GM19023 (cell line): ENCODE measurements around the gene SPTB.

Source experiments
- ATAC-seq: cut with Tn5 transposase; IDR thresholded peaks from one replicate; pipeline ENCODE4 v1.9.1; 2021; ENCODE audit warnings: mild to moderate bottlenecking, moderate library complexity; ENCODE audit not compliant: unreplicated experiment

SPTB gene

DNA sequence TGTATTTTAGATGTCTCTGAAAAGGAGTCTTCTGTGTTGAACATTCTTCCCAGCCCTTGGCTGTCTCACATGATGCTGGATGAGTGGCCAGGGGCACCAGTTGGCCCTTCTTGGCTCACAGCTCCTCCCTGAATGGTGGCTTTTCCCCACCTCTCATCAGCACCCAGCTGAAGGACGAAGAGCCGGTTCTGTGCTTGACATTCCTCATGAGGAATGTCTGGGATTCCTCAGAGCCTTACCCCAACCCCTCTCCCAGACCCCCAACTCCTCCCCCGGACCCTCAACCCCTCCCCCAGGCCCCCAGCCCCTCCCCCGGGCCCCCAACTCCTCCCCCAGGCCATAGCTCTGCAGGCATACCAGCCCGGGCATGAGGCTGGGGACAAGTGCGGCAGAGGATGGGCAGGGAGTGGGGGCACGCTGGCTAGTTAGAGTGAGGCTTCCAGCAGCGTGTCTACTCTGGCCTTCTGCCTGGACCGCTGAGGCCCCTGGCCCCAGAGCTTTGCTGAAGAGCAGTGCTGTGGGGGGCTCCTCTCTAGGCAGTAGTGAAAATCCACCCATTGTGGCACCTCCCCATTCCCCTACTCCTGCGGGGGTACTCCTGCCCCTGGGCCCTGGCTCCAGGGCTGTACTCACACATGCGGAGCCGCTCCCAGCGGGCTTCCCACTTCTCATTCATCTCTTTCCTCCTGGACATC, 111.2 kb downstream of the SPTB start:
- no peak for ATAC-seq

DNA sequence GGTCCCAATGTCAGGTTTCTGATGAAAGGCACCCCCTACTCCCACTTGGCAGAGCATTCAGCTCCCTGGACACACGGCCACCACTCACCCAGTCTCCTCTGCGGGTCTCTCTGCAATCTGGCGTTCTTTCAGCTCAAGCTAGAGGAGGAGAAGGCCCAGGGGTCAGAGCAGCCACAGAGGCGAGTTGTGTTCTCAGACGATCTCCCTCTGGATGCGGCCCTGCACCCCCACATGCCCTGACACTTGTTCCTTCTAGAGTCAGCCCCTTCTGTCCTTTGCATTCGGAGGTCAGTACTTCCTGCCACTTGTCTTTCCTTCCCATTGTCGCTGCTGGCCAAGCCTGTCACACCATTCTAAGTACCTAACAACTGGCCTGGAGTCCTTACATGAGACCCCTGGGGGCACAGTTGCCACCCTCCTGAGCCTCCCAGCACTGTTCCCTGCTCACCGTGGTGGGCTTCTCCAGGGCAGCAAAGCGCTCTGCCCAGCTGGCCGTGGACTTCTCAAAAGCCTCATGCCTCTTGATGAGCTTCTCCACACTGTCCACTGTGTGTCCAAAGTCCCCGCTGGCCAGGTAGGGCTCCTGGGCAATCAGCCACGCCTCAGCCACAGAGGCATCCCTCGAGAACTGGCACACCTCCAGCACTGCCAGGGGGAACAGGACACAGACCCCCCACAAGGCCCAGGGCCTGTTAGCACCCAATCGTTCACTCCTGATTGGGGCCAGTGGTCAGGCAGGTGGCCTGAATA, 112.3 kb downstream of the SPTB start:
- no peak for ATAC-seq

DNA sequence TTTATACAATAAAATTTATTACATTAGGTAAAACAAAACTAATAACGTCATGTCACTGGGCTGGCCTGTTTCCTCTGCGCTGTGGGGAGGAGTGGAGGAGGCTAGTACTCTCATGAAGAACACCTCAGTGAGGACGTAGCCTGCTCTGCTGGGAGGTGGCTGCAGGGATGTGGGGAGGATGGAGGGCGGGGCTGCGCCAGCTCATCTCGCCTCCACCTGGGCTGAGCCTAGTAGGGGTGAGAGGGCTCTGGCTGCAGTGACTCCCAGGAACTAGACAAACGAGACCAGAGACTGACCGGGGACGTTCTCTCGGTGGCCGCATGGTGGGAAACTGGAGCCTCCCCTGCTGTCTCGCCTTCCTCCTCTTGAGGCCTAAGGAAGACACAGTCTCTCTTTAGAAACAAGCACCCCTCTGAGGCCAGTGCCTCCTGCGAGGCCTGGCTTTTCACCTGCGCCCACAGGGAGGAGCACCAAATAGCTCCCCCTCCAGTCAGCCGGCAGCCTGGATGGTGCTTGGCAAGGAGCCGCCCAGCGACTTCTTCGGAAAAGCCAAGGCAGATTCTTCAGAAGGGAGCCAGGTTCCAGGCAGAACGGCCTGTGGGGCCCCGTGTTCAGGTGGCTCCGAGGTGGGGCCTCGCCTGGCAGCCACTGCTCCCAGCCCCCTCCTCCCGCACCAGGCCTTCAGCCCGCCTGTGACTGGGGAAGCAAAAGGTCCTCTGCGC, 113.1 kb downstream of the SPTB start:
- no peak for ATAC-seq

DNA sequence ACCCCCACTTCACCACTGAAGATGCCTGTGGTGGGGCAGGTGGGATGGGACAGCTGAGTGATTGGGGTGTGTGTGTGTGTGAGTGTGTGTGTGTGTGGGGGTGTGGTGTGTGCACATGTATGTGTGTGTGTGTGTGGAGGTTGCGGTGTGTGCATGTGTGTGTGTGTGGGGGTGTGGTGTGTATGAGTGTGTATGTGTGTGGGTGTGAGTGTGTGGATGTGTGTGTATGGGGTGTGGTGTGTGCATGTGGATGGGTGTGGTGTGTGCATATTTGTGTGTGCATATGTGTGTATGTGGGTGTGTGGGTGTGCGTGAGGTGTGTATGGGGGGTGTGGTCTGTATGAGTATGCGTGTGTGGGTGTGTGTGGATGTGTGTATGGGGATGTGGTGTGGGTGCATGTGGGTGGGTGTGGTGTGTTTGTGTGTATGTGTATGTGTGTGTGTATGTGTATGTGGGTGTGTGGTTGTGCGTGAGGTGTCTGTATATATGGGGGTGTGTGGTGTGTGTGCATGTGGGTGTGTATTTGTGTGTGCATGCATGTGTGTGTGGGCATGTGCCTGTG, 113.9 kb downstream of the SPTB start:
- ATAC-seq: no peak

DNA sequence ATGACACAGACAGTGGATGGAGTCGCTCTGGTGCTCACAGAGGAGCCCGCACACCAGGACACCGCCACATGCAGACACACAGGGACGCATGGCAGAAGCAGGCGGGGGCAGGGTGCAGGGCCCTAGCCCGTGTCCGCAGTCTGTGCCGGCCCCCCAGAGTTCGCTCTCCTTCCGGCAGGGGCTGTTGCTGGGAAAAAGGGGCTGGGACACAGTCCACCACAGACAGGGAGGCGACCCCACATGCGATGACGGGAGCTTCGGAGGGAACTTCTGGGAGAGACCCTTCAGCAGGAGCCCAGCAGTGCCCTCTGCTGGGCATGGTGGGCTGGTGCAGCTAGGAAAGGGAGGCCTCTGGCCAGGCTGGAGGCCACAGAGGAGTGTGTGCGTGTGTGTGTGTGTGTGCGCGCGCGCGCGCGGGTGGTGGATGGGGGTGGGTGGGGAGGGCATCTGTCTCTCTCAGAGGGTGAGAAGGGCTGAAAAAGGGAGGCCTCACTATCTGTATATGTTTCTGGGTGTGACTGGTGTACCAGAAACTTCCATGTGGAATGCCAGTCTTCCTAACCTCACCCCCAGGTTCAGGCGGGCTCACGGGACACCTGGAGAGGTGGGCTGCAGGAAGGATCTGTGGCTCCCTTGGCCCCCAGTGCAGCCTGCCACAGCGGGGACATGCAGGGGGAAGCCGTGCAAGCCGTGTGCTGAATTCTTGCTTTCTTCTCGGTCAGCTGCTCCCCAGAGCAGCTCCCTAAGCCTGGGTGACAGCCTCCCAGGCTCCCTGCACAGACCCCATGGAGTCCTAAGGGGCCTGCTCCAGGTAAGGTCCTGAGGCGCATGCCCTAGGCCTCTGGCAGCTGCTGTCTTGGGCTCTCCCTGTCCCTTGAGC, 114.8 kb downstream of the SPTB start:
- peak; percentile 51 for ATAC-seq

DNA sequence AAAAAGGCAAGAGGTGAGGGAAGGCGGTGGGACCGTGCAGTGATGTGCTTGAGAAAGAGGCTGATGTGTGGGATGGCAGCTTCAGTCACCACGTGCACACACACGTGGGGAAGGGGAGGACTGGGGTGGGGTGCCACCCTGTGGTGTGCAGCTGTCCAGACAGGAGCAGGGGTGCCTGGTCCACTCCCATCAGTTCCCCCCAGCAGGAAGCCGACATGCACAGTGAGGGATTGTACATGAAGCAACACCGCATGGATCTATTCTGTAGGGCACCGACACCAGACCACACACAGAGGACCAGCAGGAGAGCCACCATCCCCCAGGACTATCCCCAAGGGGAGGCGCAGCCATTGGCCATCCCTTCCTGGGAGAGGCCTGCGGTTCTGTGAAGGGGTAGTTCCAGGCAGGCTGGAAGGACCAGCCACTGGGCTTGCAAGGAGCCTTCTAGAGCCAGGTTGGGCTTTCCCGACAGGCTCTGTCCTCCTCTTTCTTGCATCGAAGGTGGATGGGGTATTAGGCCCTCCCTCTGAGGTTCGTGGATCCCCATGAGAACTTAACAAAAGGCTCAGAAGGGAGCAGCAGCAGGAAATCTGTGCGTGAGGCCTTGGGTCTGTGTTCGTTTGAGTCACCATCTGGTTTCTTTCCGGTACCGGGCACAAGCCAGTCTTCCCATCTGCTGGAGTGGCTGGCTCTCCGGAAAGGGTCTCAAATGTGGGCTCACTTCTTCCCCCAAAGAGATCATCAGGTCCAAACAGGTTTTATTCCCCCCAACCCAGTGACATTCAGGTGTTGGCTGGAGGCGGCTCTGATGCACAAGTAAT, 115.7 kb downstream of the SPTB start:
- no peak for ATAC-seq

DNA sequence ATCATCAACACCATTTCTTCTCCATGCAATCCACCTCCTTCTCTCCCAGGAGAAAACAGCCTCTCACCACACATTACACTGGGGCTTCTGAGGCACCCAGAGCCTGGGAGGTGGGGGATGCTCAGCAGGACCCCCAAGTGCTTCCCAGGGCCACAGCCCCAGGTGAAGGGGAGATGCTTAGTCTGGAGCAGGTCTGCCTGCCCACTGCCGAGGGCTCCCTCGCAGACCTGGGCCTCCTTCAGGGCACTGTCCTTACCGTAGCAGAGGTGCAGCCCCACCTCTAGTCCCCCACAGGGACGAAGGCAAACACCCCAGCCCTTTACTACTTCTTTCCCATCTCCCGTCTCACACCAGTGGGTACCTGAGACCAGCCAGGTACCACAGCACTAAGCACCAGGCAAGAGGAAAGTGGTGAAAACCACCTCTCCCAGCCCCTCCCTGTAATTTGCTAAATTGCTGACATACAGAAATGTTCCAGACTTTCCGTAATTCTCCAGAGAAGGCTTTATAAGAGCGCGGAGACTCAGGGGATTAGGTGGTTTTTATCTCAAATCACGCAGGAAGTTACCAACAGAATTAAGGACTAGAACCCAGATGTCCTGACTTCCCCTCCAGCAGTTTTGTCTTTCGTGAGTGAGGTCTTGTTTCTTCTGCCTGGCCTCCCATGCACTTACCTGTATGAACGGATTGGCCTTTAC, 116.5 kb downstream of the SPTB start:
- no peak for ATAC-seq

DNA sequence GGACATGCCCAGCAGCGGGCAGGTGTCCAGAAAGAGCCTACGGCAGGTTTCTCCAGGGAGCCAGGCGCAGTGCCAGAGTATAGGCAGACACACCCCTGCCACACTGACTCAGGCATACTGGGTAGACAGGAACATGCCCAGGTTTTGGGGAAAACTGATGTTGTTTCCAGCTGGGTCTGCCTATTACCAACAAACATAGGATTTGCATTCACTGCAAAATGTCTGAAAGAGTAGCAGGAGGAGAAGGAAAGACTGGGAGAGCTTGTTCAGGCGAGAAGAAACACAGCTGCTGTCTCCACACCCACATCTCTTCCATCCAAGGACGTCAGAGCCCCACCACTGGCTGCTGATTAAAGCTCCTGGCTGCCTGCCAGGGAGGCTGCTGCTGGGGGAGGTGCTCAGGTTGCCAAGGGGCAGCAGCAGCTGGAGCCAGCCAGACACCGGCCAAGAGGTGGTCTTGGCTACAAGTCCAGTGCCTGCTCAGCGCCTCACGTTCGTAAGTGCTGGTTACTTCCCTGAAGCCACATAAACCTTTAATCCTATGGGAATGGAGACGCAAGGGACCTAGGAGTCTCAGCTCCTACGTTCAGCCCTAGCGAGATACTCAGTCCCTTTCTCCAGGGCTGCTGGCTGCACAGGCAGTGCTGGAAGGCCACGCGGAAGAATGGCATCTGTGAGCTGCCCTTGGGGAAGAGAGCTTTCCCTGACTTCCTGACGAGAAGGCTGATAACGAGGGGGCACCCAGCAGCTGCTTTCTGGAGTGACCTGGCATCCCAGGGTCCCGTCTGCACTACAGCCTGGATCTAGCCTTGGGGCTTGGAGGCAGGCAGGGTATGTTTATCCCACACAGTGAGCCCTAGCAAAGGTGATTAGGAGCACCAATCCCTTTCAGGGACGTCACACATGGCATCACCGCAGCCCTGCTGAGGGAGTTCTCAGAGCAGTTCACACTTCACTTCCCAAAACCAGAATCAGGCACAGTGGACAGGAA, 117.4 kb downstream of the SPTB start:
- no peak for ATAC-seq

DNA sequence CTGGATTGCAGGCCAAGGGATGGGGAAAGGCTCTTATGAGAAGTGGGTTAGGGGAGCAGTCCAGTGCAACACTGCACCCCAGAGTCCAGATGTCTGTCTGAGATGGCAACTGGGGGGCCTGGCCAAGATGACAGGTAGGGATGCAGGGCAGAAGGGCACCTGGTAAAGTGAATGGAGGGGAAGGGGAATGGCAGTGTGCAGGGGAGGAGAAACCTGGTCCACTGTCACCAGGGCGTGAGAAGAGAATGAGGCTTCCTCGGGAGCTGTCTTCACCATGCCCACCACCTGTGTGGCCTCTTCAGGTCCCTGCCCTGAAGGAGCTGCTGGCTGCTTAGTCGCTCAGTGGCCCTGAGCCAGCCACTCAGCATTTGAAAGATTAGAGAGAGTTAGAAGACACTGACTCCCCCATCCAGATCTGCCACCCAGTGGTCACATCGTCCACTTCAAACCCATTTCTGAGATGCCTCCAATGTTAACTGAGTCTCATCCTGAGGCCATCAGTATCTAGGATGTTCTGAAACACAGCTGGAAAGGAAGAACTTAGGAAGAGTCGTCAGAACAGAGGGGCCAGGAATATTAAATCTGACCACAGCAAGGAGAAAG, 118.2 kb downstream of the SPTB start:
- ATAC-seq: no peak

DNA sequence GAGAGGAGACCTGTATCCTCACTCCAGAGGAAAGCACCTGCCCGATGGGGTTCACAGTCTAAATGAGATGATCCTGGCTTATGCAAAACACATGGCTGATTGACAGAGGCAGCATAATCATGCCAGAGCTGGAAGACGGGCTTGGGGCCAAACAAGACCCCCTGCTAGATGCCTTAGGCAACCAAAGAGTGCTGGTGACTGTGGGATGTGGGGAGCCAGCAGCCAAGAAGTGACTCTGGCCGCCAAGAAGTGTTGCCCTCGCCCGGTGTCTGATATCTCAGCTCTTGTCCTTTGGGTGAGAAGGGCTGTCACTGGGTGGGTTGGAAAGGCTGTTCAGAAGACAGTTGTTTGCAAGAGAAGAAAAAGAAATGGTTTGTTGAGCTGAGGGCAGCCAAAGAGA, 118.8 kb downstream of the SPTB start:
- no peak for ATAC-seq

DNA sequence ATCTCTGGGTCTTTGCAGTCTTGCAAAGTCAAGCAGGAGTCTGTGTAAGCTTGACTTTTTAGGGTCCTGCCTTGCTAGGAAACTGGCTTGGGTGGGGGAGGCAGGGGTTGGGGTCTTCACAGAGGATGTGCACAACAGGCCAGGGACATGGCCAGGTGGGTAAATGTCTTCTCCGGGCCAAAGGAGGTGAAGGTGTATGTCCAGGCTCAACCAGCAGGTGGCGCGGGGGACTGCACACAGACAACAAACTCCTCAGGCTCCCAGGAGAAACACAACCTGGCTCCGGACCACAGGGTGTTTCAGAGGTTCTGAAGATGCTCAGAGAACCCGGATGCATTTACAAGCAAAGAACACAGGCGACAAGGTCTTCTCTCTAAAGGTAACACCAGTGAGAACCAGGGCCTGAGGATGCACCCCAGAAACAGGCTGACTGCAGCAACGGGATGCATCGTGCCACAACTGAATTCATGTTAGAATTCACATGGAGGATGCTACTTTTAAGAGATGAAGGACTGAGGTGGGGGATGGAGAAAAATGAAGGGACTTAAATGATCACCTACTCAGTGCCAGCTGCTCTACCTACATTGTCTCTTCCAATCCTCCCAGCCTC, 119.5 kb downstream of the SPTB start:
- ATAC-seq: no peak

DNA sequence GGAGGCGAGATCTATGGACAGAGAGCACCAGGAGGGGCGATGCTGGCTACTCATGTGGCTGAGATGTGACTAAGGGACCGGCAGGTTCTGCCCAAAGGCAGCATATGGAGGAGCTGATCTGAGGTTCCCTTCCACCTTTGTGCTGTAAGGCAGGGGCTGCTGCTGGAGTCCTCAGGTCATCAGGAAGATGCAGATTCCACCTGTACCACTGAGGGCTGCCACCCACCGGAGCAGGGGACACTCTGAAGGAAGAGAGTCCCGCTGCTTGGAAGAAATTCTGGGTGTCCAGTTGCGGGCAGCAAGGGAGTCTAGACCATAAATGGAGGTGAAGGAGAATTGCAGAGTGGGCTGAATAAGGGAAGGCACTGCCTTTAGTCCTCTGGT, 120.2 kb downstream of the SPTB start:
- no peak for ATAC-seq

DNA sequence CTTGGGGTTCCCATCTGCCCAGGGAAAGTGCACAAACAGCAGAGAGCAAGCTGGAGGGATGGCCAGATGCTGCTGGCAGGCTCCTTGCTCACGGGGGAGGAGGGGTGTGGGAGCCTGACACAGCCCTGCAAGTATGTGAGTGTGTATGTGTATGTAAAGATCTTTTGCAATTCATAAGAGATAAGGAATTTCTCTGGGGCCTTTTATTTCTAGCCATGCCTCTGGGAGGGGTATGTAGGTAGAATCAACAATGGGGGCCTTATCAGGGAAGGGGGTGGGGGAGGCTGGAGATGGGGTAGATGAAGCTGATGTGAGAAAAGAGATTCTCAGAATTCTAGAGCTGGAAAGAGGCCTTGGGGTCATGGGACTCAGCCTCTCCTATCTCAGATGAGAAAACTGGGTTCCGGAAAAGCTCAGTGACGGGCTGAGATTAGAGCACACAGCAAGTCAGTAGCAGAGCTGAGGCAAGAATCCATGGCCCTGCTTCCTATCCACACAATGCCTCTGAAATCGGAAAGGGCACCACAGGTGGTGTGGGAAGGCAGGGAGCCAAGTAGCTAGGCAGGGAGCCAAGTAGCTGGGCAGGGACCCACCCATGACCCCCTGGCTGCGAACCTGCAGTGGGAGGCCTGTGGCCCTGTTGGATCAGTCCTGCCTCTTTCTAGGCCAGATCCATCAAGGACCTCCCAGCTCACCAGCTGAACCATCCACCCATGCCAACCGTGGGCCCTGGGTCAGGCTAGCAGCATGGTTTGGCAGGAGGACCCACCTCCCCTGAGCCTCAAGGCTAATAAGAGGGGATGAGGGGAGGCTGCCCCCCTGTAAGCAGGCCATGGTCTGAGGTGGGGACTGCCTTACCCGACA, 120.8 kb downstream of the SPTB start:
- ATAC-seq: no peak

DNA sequence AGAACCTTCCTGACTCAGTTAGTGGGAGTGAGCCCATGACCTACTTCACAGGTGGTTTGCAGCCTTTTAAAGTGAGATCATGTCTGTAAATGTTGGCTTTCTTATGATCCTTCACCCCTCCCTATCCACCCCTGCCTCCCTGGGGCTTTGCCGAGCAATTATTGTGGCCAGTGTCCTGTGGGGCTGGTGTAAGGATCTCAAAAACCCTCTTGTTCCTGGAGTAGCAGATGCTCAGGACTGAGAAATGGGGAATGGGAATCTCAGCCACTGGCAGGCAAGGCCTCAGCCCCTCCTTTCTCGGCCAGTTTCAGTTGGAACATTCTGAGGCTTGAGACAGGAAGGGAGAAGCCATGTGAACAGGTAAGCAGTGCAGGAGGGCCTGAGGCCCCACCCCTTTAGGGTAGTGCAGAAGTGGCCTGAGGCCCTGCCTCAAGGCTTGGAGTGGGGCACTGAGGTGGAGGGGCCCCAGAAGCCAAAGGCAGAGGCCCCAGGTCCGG, 121.6 kb downstream of the SPTB start:
- ATAC-seq: no peak

DNA sequence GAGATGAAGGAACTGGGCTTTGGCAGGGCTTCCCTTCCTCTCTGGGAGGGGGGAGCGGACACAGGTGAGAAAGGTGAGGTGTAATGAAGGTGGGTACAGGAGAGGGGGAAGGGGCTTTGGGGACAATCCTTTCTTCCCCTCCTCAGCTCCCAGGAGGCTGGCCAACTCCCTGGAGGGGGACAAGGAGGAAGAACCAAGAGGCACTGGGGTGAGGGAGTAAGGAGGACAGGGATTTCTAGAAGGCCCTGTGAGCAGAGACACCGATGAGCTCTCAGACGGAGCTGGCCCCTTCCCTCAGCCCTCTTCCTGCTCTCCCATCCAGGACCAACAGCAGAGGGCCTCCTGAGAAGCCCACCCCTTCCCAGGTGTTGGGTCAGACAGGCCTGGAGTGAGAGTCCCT, 122.1 kb downstream of the SPTB start:
- no peak for ATAC-seq

DNA sequence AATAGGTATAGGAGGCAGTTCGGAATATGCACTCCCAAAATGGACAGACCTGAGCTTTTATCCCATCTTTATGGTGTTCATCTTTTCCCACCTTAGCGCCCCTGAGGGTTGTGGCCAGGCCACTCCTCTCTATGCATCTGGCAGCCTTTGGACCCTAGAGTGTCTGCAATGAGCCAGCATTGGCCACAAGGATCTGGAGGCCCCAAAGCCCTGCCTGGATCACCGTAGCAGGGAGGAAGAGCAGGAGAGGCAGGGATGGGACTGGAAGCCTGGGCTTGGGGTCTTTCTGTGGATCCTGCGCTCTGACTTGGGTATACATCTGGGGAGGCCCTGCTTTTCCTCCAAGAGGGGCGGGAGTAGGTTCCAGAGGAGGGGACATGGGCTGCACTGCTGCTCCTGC, 123.0 kb downstream of the SPTB start:
- no peak for ATAC-seq
